ENCODE results near the gene NINL.

The NINL gene

DNA sequence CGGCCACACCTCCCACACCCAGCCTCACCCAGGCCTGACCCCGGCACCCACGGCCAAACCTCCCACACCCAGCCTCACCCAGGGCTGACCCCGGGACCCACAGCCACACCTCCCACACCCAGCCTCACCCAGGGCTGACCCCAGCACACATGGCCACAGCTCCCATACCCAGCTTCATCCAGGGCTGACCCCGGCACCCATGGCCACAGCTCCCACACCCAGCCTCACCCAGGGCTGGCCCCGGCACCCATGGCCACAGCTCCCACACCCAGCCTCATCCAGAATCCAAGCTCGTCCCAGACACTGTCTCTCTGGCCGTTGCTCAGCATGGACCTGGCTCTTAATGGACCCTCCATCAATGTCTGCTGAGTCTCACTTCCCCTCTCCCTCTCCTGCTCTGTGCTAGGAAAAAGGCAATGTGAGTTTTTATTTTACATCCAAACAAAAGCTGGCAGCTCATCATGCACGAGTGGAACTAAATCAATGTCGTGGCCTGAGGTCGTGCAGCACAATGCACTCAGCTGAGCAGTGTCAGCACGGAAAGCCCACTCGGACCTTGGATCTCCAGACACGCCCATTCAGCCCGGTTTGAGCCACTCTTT is 36.1 kb downstream of the NINL start:
- no peak for DNase-seq (ENCODE audit: low read depth in 1 of 2, low spot score in 1 of 2)
- Histone ChIP-seq H3K27me3 (ENCODE audit: insufficient read depth, poor library complexity, severe bottlenecking) (no peaks in the 10 kb centered on the region), H3K4me3 (replicated peaks; ENCODE audit: insufficient read depth, low read length) (no peak overlapping the region), H3K27ac (replicated peaks) (no peak overlapping the region)
- TF ChIP-seq, protein P1, sequence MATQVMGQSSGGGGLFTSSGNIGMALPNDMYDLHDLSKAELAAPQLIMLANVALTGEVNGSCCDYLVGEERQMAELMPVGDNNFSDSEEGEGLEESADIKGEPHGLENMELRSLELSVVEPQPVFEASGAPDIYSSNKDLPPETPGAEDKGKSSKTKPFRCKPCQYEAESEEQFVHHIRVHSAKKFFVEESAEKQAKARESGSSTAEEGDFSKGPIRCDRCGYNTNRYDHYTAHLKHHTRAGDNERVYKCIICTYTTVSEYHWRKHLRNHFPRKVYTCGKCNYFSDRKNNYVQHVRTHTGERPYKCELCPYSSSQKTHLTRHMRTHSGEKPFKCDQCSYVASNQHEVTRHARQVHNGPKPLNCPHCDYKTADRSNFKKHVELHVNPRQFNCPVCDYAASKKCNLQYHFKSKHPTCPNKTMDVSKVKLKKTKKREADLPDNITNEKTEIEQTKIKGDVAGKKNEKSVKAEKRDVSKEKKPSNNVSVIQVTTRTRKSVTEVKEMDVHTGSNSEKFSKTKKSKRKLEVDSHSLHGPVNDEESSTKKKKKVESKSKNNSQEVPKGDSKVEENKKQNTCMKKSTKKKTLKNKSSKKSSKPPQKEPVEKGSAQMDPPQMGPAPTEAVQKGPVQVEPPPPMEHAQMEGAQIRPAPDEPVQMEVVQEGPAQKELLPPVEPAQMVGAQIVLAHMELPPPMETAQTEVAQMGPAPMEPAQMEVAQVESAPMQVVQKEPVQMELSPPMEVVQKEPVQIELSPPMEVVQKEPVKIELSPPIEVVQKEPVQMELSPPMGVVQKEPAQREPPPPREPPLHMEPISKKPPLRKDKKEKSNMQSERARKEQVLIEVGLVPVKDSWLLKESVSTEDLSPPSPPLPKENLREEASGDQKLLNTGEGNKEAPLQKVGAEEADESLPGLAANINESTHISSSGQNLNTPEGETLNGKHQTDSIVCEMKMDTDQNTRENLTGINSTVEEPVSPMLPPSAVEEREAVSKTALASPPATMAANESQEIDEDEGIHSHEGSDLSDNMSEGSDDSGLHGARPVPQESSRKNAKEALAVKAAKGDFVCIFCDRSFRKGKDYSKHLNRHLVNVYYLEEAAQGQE (IDR thresholded peaks at IDR 0.05; ENCODE audit: insufficient replicate concordance, low read depth), result no peak
- TF ChIP-seq POLR2AphosphoS5 (IDR thresholded peaks at IDR 0.05; ENCODE audit: low read depth), result no peak
- no peak for TF ChIP-seq GABPA (IDR thresholded peaks at IDR 0.05; ENCODE audit: low read depth)
- TF ChIP-seq SPI1 (IDR thresholded peaks at IDR 0.05; ENCODE audit: borderline replicate concordance, low read depth), result no peak
- TF ChIP-seq CTCF (IDR thresholded peaks at IDR 0.05; ENCODE audit: insufficient read depth, low read length), result no peak

GRCh38 chr20:25548613-25549086 is 36.7 kb downstream of the NINL start:
- Histone ChIP-seq H3K27ac (replicated peaks) (no peak overlapping the region), H3K4me3 (replicated peaks; ENCODE audit: insufficient read depth, low read length) (no peak overlapping the region), H3K27me3 (ENCODE audit: insufficient read depth, poor library complexity, severe bottlenecking) (no peaks in the 10 kb centered on the region)
- DNase-seq (ENCODE audit: low read depth in 1 of 2, low spot score in 1 of 2), result no peak
- TF ChIP-seq SPI1 (IDR thresholded peaks at IDR 0.05; ENCODE audit: borderline replicate concordance, low read depth), result no peak
- no peak for TF ChIP-seq POLR2AphosphoS5 (IDR thresholded peaks at IDR 0.05; ENCODE audit: low read depth)
- TF ChIP-seq, protein P1 (IDR thresholded peaks at IDR 0.05; ENCODE audit: insufficient replicate concordance, low read depth), result no peak
- no peak for TF ChIP-seq GABPA (IDR thresholded peaks at IDR 0.05; ENCODE audit: low read depth)
- TF ChIP-seq CTCF (IDR thresholded peaks at IDR 0.05; ENCODE audit: insufficient read depth, low read length), result no peak

- Histone ChIP-seq H3K4me3 (replicated peaks; ENCODE audit: insufficient read depth, low read length) (no peak overlapping the region), H3K27ac (replicated peaks) (no peak overlapping the region), H3K27me3 (ENCODE audit: insufficient read depth, poor library complexity, severe bottlenecking) (no peaks in the 10 kb centered on the region)
- TF ChIP-seq CTCF (IDR thresholded peaks at IDR 0.05; ENCODE audit: insufficient read depth, low read length) (no peak), GABPA (IDR thresholded peaks at IDR 0.05; ENCODE audit: low read depth) (no peak), SPI1 (IDR thresholded peaks at IDR 0.05; ENCODE audit: borderline replicate concordance, low read depth) (no peak), POLR2AphosphoS5 (IDR thresholded peaks at IDR 0.05; ENCODE audit: low read depth) (no peak)
- TF ChIP-seq, protein P1 (IDR thresholded peaks at IDR 0.05; ENCODE audit: insufficient replicate concordance, low read depth), result no peak
- DNase-seq (ENCODE audit: low read depth in 1 of 2, low spot score in 1 of 2), result no peak
Measured at GRCh38 chr20:25547999-25548398, 37.3 kb downstream of the NINL start.

Measured in HL-60 (cell line).